Panc1 (cell line): ENCODE measurements around the gene DNM3.

Experiments
- POLR2AphosphoS5 ChIP-seq: IDR thresholded peaks from 2 replicates; pipeline ENCODE4 v1.6.1; 2012; ENCODE audit warnings: mild to moderate bottlenecking, low read depth, low read length, moderate library complexity
- SIN3A ChIP-seq: IDR thresholded peaks from 2 replicates; pipeline ENCODE4 v1.6.1; 2012; ENCODE audit warnings: low read depth, mild to moderate bottlenecking, low read length, moderate library complexity, borderline replicate concordance; ENCODE audit not compliant: insufficient read depth
- TCF7L2 ChIP-seq: IDR thresholded peaks from 2 replicates; pipeline ENCODE4 v1.6.1; 2011; ENCODE audit warnings: mild to moderate bottlenecking, low read depth, low read length, inconsistent platforms
- TF ChIP-seq, protein P1 (sequence below): fragments of 450-650 bp; IDR thresholded peaks from 2 replicates; pipeline ENCODE4 v1.5.1; 2017; ENCODE audit warnings: mild to moderate bottlenecking
- TF ChIP-seq, protein P2 (sequence below), 2 experiments: IDR thresholded peaks; 2 replicates each; pipeline ENCODE4 v1.6.1; 2011 to 2012; ENCODE audit warnings: low read depth in 2 of 2, control low read depth in 1 of 2, low read length in 1 of 2, mild to moderate bottlenecking in 1 of 2, moderate library complexity in 1 of 2; ENCODE audit not compliant: insufficient read depth in 1 of 2

DNA sequence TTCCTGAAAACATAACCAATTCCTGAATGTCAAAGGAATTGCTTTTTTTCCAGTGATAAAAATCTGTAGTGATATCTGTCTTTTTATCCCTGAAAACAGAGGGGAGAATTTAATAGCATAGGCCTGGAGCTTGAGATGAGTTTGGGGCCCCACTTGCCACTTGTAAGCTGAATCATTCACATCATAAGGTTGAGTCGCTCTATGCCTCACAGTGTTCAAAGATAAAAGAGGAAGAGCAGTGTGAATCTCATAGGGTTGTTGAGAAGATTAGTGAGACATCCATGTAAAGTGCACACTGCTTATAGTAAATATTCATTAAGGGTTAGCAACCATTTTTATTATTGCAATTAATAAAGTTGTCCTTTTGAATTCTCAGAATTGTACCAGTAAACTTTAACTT lies 271.3 kb downstream of the DNM3 start:
- TF ChIP-seq, protein P1, sequence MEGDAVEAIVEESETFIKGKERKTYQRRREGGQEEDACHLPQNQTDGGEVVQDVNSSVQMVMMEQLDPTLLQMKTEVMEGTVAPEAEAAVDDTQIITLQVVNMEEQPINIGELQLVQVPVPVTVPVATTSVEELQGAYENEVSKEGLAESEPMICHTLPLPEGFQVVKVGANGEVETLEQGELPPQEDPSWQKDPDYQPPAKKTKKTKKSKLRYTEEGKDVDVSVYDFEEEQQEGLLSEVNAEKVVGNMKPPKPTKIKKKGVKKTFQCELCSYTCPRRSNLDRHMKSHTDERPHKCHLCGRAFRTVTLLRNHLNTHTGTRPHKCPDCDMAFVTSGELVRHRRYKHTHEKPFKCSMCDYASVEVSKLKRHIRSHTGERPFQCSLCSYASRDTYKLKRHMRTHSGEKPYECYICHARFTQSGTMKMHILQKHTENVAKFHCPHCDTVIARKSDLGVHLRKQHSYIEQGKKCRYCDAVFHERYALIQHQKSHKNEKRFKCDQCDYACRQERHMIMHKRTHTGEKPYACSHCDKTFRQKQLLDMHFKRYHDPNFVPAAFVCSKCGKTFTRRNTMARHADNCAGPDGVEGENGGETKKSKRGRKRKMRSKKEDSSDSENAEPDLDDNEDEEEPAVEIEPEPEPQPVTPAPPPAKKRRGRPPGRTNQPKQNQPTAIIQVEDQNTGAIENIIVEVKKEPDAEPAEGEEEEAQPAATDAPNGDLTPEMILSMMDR = no peak
- TF ChIP-seq POLR2AphosphoS5 (no peak), SIN3A (no peak), TCF7L2 (no peak)
- TF ChIP-seq, protein P2, sequence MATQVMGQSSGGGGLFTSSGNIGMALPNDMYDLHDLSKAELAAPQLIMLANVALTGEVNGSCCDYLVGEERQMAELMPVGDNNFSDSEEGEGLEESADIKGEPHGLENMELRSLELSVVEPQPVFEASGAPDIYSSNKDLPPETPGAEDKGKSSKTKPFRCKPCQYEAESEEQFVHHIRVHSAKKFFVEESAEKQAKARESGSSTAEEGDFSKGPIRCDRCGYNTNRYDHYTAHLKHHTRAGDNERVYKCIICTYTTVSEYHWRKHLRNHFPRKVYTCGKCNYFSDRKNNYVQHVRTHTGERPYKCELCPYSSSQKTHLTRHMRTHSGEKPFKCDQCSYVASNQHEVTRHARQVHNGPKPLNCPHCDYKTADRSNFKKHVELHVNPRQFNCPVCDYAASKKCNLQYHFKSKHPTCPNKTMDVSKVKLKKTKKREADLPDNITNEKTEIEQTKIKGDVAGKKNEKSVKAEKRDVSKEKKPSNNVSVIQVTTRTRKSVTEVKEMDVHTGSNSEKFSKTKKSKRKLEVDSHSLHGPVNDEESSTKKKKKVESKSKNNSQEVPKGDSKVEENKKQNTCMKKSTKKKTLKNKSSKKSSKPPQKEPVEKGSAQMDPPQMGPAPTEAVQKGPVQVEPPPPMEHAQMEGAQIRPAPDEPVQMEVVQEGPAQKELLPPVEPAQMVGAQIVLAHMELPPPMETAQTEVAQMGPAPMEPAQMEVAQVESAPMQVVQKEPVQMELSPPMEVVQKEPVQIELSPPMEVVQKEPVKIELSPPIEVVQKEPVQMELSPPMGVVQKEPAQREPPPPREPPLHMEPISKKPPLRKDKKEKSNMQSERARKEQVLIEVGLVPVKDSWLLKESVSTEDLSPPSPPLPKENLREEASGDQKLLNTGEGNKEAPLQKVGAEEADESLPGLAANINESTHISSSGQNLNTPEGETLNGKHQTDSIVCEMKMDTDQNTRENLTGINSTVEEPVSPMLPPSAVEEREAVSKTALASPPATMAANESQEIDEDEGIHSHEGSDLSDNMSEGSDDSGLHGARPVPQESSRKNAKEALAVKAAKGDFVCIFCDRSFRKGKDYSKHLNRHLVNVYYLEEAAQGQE (IDR thresholded peaks at IDR 0.05; ENCODE audit: insufficient read depth in 1 of 2, low read depth in 2 of 2, low read length in 1 of 2) = no peak
